ENCODE data around the gene KHK. TPM values are rescaled to one million over a fixed set of nuclear protein-coding genes. Genes with fewer than 3 reads are reported as not detected.

KHK gene
- total and polyA plus RNA-seq, 9 of the 15 experiments (the other 6 are each of a cell fraction or from before 2014, with no cell fraction given) = 1.5 to 10.7 (median 5.2) TPM

DNA sequence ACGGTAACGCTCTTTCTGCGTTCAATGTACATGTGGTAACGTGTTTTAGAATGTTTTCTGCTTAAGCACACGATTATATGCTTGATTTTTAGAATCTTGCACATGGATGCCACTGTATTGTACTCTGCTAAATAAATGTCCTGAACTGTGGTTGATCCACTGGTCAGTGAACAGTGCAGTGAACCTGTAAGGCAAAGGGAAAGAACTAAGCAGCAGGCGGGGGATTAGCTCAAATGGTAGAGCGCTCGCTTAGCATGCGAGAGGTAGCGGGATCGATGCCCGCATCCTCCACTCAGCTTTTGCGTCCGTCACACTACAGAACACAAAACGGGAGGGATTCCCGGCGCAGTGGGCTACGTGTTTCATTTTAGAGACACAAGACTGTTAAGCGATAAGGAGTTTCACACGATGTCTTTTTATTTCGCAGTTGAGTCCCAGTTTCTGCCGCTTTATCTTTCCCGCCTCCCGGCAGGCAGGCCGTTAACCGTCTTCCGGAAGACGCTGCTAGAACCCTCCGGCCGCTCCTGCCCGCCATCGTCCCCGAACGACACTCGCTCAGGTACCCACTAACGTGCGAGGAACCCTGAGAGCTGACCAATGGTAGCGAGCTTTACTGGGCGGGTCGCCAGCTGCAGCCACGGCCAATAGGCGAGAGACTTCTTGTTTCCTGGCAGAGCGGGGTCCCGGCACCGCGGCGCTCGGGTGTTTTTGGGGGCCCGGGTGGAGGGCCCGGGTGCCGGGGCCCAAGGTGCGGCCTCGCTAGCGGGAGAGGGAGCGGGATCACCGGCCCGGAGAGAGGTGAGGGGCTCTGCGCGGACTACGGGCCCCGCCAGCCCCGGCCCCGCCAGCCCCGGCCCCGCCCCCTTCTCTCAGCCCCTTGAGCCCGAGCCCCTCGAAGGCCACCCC, 35.3 kb upstream of the KHK start, which contains the start of gene AGBL5 (continued):
- TF ChIP-seq RFX7 (CRISPR knock-in tag; IDR thresholded peaks at IDR 0.05) (0 out of 2 replicates have a peak, but pooled peaks have one; percentile 10), LARP7 (IDR thresholded peaks at IDR 0.05) (no peak), ILK (tag; IDR thresholded peaks at IDR 0.05; ENCODE audit: borderline replicate concordance, low read depth) (no peak), NRF1 (conservative IDR thresholded peaks at IDR 0.05 in 1 of 2, IDR thresholded peaks at IDR 0.05 in 1 of 2) (peak; percentile 52 to 57), ZNF24 (IDR thresholded peaks at IDR 0.05) (0 out of 2 replicates have a peak, but pooled peaks have one; percentile 37), POLR3A (IDR thresholded peaks at IDR 0.05; ENCODE audit: borderline replicate concordance, extremely low read depth, insufficient read depth, insufficient read length) (peak; percentile 82), CHD2 (IDR thresholded peaks at IDR 0.05; ENCODE audit: low read depth, low read length) (peak; percentile 51; the same call in 1 of the 2 replicates), ZNF174 (CRISPR knock-in tag; IDR thresholded peaks at IDR 0.05) (no peak), HDAC2 (IDR thresholded peaks at IDR 0.05) (peak; percentile 87), HDAC1 (IDR thresholded peaks at IDR 0.05) (peak; percentile 38 to 95; a peak in 3 of 4 replicates), ETV6 (IDR thresholded peaks at IDR 0.05; ENCODE audit: borderline replicate concordance in 1 of 2, low read depth in 2 of 2, low read length in 1 of 2) (no peak), ETV6 (CRISPR knock-in tag; IDR thresholded peaks at IDR 0.05; ENCODE audit: borderline replicate concordance) (peak; percentile 83; the same call in 1 of the 2 replicates)
- TF ChIP-seq, protein P1, sequence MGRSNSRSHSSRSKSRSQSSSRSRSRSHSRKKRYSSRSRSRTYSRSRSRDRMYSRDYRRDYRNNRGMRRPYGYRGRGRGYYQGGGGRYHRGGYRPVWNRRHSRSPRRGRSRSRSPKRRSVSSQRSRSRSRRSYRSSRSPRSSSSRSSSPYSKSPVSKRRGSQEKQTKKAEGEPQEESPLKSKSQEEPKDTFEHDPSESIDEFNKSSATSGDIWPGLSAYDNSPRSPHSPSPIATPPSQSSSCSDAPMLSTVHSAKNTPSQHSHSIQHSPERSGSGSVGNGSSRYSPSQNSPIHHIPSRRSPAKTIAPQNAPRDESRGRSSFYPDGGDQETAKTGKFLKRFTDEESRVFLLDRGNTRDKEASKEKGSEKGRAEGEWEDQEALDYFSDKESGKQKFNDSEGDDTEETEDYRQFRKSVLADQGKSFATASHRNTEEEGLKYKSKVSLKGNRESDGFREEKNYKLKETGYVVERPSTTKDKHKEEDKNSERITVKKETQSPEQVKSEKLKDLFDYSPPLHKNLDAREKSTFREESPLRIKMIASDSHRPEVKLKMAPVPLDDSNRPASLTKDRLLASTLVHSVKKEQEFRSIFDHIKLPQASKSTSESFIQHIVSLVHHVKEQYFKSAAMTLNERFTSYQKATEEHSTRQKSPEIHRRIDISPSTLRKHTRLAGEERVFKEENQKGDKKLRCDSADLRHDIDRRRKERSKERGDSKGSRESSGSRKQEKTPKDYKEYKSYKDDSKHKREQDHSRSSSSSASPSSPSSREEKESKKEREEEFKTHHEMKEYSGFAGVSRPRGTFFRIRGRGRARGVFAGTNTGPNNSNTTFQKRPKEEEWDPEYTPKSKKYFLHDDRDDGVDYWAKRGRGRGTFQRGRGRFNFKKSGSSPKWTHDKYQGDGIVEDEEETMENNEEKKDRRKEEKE (IDR thresholded peaks at IDR 0.05; ENCODE audit: borderline replicate concordance in 1 of 2, control insufficient read depth in 1 of 2, low read depth in 2 of 2, low read length in 1 of 2) = 0 out of 4 replicates have a peak, but pooled peaks have one; percentile 54 to 61
- TF ChIP-seq, protein P2, sequence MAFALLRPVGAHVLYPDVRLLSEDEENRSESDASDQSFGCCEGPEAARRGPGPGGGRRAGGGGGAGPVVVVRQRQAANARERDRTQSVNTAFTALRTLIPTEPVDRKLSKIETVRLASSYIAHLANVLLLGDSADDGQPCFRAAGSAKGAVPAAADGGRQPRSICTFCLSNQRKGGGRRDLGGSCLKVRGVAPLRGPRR (CRISPR knock-in tag; IDR thresholded peaks at IDR 0.05) = peak; percentile 26; the same call in 1 of the 2 replicates
- TF ChIP-seq, protein P3, sequence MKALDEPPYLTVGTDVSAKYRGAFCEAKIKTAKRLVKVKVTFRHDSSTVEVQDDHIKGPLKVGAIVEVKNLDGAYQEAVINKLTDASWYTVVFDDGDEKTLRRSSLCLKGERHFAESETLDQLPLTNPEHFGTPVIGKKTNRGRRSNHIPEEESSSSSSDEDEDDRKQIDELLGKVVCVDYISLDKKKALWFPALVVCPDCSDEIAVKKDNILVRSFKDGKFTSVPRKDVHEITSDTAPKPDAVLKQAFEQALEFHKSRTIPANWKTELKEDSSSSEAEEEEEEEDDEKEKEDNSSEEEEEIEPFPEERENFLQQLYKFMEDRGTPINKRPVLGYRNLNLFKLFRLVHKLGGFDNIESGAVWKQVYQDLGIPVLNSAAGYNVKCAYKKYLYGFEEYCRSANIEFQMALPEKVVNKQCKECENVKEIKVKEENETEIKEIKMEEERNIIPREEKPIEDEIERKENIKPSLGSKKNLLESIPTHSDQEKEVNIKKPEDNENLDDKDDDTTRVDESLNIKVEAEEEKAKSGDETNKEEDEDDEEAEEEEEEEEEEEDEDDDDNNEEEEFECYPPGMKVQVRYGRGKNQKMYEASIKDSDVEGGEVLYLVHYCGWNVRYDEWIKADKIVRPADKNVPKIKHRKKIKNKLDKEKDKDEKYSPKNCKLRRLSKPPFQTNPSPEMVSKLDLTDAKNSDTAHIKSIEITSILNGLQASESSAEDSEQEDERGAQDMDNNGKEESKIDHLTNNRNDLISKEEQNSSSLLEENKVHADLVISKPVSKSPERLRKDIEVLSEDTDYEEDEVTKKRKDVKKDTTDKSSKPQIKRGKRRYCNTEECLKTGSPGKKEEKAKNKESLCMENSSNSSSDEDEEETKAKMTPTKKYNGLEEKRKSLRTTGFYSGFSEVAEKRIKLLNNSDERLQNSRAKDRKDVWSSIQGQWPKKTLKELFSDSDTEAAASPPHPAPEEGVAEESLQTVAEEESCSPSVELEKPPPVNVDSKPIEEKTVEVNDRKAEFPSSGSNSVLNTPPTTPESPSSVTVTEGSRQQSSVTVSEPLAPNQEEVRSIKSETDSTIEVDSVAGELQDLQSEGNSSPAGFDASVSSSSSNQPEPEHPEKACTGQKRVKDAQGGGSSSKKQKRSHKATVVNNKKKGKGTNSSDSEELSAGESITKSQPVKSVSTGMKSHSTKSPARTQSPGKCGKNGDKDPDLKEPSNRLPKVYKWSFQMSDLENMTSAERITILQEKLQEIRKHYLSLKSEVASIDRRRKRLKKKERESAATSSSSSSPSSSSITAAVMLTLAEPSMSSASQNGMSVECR (CRISPR knock-in tag; IDR thresholded peaks at IDR 0.05) = 0 out of 2 replicates have a peak, but pooled peaks have one; percentile 43
- TF ChIP-seq, protein P4, sequence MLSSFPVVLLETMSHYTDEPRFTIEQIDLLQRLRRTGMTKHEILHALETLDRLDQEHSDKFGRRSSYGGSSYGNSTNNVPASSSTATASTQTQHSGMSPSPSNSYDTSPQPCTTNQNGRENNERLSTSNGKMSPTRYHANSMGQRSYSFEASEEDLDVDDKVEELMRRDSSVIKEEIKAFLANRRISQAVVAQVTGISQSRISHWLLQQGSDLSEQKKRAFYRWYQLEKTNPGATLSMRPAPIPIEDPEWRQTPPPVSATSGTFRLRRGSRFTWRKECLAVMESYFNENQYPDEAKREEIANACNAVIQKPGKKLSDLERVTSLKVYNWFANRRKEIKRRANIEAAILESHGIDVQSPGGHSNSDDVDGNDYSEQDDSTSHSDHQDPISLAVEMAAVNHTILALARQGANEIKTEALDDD (IDR thresholded peaks at IDR 0.05) = 0 out of 2 replicates have a peak, but pooled peaks have one; percentile 63
